Common myeloid progenitor, CD34-positive (primary cell): ENCODE data around the gene NCAPG2.

Experiments used
- CTCF ChIA-PET: fragments of 350-600 bp; sonication (Branson Sonifier 250); formaldehyde crosslinking; loops from one replicate; lab custom pipeline; 2021; ENCODE audit warnings: antibody characterized with exemption; lab: Charles Lee
- POLR2A ChIA-PET: fragments of 350-600 bp; sonication (Branson Sonifier 250); formaldehyde crosslinking; loops from one replicate; lab custom pipeline; 2021; ENCODE audit warnings: antibody characterized with exemption; lab: Charles Lee
- DNase-seq, 3 donors: peaks; one replicate each; pipeline versions ENCODE4 v3.0.0 to v3.0.0-alpha.2; 2013
- H3K27ac ChIP-seq, 2 experiments: 1 replicate in 1 of 2; 2 replicates in 1 of 2; pipeline ENCODE4 v1.7.0; 2013; ENCODE audit warnings: inconsistent platforms in 2 of 2, low read length in 2 of 2, mild to moderate bottlenecking in 2 of 2, low read depth in 1 of 2, moderate library complexity in 1 of 2; ENCODE audit not compliant: severe bottlenecking in 2 of 2, insufficient read depth in 1 of 2, poor library complexity in 1 of 2
- H3K27me3 ChIP-seq, 5 experiments: replicated peaks in 2 of 5; 1 replicate in 3 of 5; 2 replicates in 2 of 5; pipeline versions ENCODE4 v1.6.1 to v1.7.0; 2013; ENCODE audit warnings: low read length in 4 of 5, mild to moderate bottlenecking in 2 of 5, moderate library complexity in 2 of 5, inconsistent platforms in 1 of 5; ENCODE audit not compliant: insufficient read depth in 5 of 5, control insufficient read depth in 4 of 5
- H3K36me3 ChIP-seq, 4 experiments: 1 replicate in 2 of 4; 2 replicates in 2 of 4; pipeline versions ENCODE4 v1.6.1 to v1.7.0; 2013; ENCODE audit warnings: low read length in 3 of 4, control low read depth in 1 of 4, mild to moderate bottlenecking in 1 of 4; ENCODE audit not compliant: control insufficient read depth in 4 of 4, insufficient read depth in 4 of 4
- H3K4me1 ChIP-seq, 4 experiments: 1 replicate in 3 of 4; 2 replicates in 1 of 4; pipeline versions ENCODE4 v1.6.1 to v1.7.1; 2013; ENCODE audit warnings: low read length in 3 of 4, mild to moderate bottlenecking in 3 of 4, control low read depth in 1 of 4, inconsistent platforms in 1 of 4, moderate library complexity in 1 of 4; ENCODE audit not compliant: control insufficient read depth in 4 of 4, insufficient read depth in 4 of 4; ENCODE audit errors: control extremely low read depth in 1 of 4
- H3K4me3 ChIP-seq, 7 experiments: 1 replicate in 4 of 7; 2 replicates in 3 of 7; pipeline versions ENCODE4 v1.5.1 to v1.7.0; 2013; ENCODE audit warnings: mild to moderate bottlenecking in 7 of 7, low read length in 6 of 7, moderate library complexity in 6 of 7, inconsistent platforms in 2 of 7, low read depth in 2 of 7, control low read depth in 1 of 7; ENCODE audit not compliant: insufficient read depth in 4 of 7, control insufficient read depth in 1 of 7; ENCODE audit errors: extremely low read depth in 1 of 7
- H3K9me3 ChIP-seq, 5 experiments: 1 replicate in 4 of 5; 2 replicates in 1 of 5; pipeline versions ENCODE4 v1.6.1 to v1.7.1; 2013; ENCODE audit warnings: low read length in 4 of 5, mild to moderate bottlenecking in 2 of 5, inconsistent platforms in 1 of 5, low read depth in 1 of 5, moderate library complexity in 1 of 5; ENCODE audit not compliant: control insufficient read depth in 4 of 5, insufficient read depth in 2 of 5; ENCODE audit errors: control extremely low read depth in 1 of 5
- WGBS: methylation state at CpG from one replicate; pipeline ENCODE4 v1.1.5; 2013; ENCODE audit not compliant: insufficient coverage; 5-methylcytosine and 5-hydroxymethylcytosine counted together

Gene NCAPG2

GRCh38 chr7:158666401-158666800, 38.2 kb downstream of the NCAPG2 start:
- Histone ChIP-seq H3K4me1 (no peaks in the 10 kb centered on the region), H3K4me3 (no peak overlapping the region), H3K27ac (no peak overlapping the region), H3K36me3 (peaks cover 19 to 68% (median 39%) of the 10 kb centered on the region in 4 experiments), H3K9me3 (no peaks in the 10 kb centered on the region), H3K27me3 (no peaks in the 10 kb centered on the region)
- CTCF ChIA-PET = no interaction called here
- POLR2A ChIA-PET = no interaction called here
- DNase-seq = no peak
- 100% methylated on average over 3 of the region's 5 CpGs for WGBS

- ChIA-PET CTCF (interaction anchor here (1.7 kb wide), 1 partner anchor 17 kb away, joined by 4 read pairs; no protein-coding TSS in a partner anchor), POLR2A (no interaction called here)
- no peaks in the 10 kb centered on the region for H3K27me3 ChIP-seq
- DNase-seq = no peak
- H3K27ac ChIP-seq = no peak overlapping the region
- H3K4me1 ChIP-seq = no peaks in the 10 kb centered on the region
- H3K36me3 ChIP-seq = peaks cover 19 to 66% (median 36%) of the 10 kb centered on the region in 4 experiments
- 99% methylated on average over 12 of the region's 12 CpGs for WGBS
- no peaks in the 10 kb centered on the region for H3K9me3 ChIP-seq
- H3K4me3 ChIP-seq = no peak overlapping the region
Measured at GRCh38 chr7:158664406-158664805, 40.2 kb downstream of the NCAPG2 start.

- no peaks in the 10 kb centered on the region for H3K9me3 ChIP-seq
- H3K27ac ChIP-seq = no peak overlapping the region
- H3K4me1 ChIP-seq = no peaks in the 10 kb centered on the region
- 100% methylated on average over 1 of the region's 2 CpGs for WGBS
- H3K27me3 ChIP-seq = no peaks in the 10 kb centered on the region
- ChIA-PET POLR2A (no interaction called here), CTCF (interaction anchor here (1.7 kb wide), 1 partner anchor 16 kb away, joined by 4 read pairs; no protein-coding TSS in a partner anchor)
- no peak for DNase-seq
- peaks cover 20 to 72% (median 36%) of the 10 kb centered on the region in 4 experiments for H3K36me3 ChIP-seq
- H3K4me3 ChIP-seq = no peak overlapping the region
Measured at GRCh38 chr7:158663428-158663741, 41.2 kb downstream of the NCAPG2 start.

- H3K9me3 ChIP-seq = no peaks in the 10 kb centered on the region
- ChIA-PET CTCF (interaction anchor here (1.7 kb wide), 1 partner anchor 15 kb away, joined by 4 read pairs; no protein-coding TSS in a partner anchor), POLR2A (no interaction called here)
- no peaks in the 10 kb centered on the region for H3K4me1 ChIP-seq
- WGBS = 88% methylated on average over 6 of the region's 14 CpGs
- H3K36me3 ChIP-seq = peaks cover 21 to 76% (median 37%) of the 10 kb centered on the region in 4 experiments
- no peak overlapping the region for H3K4me3 ChIP-seq
- no peak overlapping the region for H3K27ac ChIP-seq
- DNase-seq = no peak
- no peaks in the 10 kb centered on the region for H3K27me3 ChIP-seq
Measured at GRCh38 chr7:158662610-158663427, 41.8 kb downstream of the NCAPG2 start.

GRCh38 chr7:158658475-158658874, 46.1 kb downstream of the NCAPG2 start:
- H3K4me3 ChIP-seq = no peak overlapping the region
- WGBS = 100% methylated on average over 1 of the region's 2 CpGs
- DNase-seq = no peak
- H3K4me1 ChIP-seq = no peaks in the 10 kb centered on the region
- no peak overlapping the region for H3K27ac ChIP-seq
- peaks cover 22 to 72% (median 48%) of the 10 kb centered on the region in 4 experiments for H3K36me3 ChIP-seq
- ChIA-PET CTCF (no interaction called here), POLR2A (no interaction called here)
- no peaks in the 10 kb centered on the region for H3K27me3 ChIP-seq
- H3K9me3 ChIP-seq = no peaks in the 10 kb centered on the region

- DNase-seq = no peak
- ChIA-PET CTCF (interaction anchor here (1.2 kb wide), 1 partner anchor 20 kb away, joined by 5 read pairs; no protein-coding TSS in a partner anchor), POLR2A (no interaction called here)
- Histone ChIP-seq H3K36me3 (peaks cover 18 to 64% (median 40%) of the 10 kb centered on the region in 4 experiments), H3K27ac (no peak overlapping the region), H3K9me3 (no peaks in the 10 kb centered on the region), H3K4me1 (no peaks in the 10 kb centered on the region), H3K4me3 (no peak overlapping the region), H3K27me3 (no peaks in the 10 kb centered on the region)
- WGBS = 100% methylated on average over 1 of the region's 10 CpGs
Measured at GRCh38 chr7:158657189-158657746, 47.3 kb downstream of the NCAPG2 start.

- no peak for DNase-seq
- no peaks in the 10 kb centered on the region for H3K4me1 ChIP-seq
- H3K27ac ChIP-seq = no peak overlapping the region
- POLR2A ChIA-PET = interaction anchor here (1.1 kb wide), 1 partner anchor 12 kb away, joined by 3 read pairs; no protein-coding TSS in a partner anchor
- peaks cover 13 to 67% (median 44%) of the 10 kb centered on the region in 4 experiments for H3K36me3 ChIP-seq
- H3K27me3 ChIP-seq = no peaks in the 10 kb centered on the region
- 94% methylated on average over 7 of the region's 7 CpGs for WGBS
- CTCF ChIA-PET = interaction anchor here (1.2 kb wide), 1 partner anchor 18 kb away, joined by 5 read pairs; no protein-coding TSS in a partner anchor
- H3K9me3 ChIP-seq = no peaks in the 10 kb centered on the region
- no peak overlapping the region for H3K4me3 ChIP-seq
Measured at GRCh38 chr7:158655931-158656441, 48.6 kb downstream of the NCAPG2 start.
